SW 1271 (cell line): Measurements from ENCODE around the gene RIMKLB.
A peak's percentile ranks its signal among the peaks of the same experiment; 100 is the strongest.

ENCODE experiments used
- DNase-seq, 2 experiments: peaks; one replicate each; lab custom pipeline; 2025; lab: John Stamatoyannopoulos, UW

The RIMKLB gene

GRCh38 chr12:8697476-8698131, at the start of gene RIMKLB:
TSS of gene RIMKLB (plus strand) at chr12:8697991. CDS start at chr12:8713867, 15,876 bp downstream.
- DNase-seq, result peak; percentile 78 to 87

GRCh38 chr12:8648576-8649205, 49.1 kb upstream of the RIMKLB start:
- DNase-seq, result no peak

GRCh38 chr12:8655421-8655820, 42.4 kb upstream of the RIMKLB start:
- no peak for DNase-seq

- no peak for DNase-seq
Measured at GRCh38 chr12:8658346-8658745, 39.4 kb upstream of the RIMKLB start.

GRCh38 chr12:8661016-8661415, 36.8 kb upstream of the RIMKLB start:
- no peak for DNase-seq

- no peak for DNase-seq
Measured at GRCh38 chr12:8661751-8662150, 36.0 kb upstream of the RIMKLB start.

GRCh38 chr12:8662593-8662992, 35.2 kb upstream of the RIMKLB start, which contains the start of gene MFAP5:
TSS of gene MFAP5 (minus strand) at chr12:8662826. CDS start at chr12:8662104, 722 bp downstream.
- no peak for DNase-seq

- DNase-seq, result no peak
Measured at GRCh38 chr12:8664228-8664913, 33.4 kb upstream of the RIMKLB start.

- no peak for DNase-seq
Measured at GRCh38 chr12:8665759-8666158, 32.0 kb upstream of the RIMKLB start.

GRCh38 chr12:8667270-8667669, 30.5 kb upstream of the RIMKLB start:
- DNase-seq, result no peak

- no peak for DNase-seq
Measured at GRCh38 chr12:8668441-8668840, 29.4 kb upstream of the RIMKLB start.

- no peak for DNase-seq
Measured at GRCh38 chr12:8672381-8672780, 25.4 kb upstream of the RIMKLB start.

- DNase-seq, result no peak
Measured at GRCh38 chr12:8675591-8676036, 22.2 kb upstream of the RIMKLB start.

GRCh38 chr12:8676651-8677050, 21.1 kb upstream of the RIMKLB start:
- no peak for DNase-seq

GRCh38 chr12:8677362-8677761, 20.4 kb upstream of the RIMKLB start:
- DNase-seq, result no peak

- no peak for DNase-seq
Measured at GRCh38 chr12:8678661-8679111, 19.1 kb upstream of the RIMKLB start.

GRCh38 chr12:8680533-8680932, 17.3 kb upstream of the RIMKLB start:
- no peak for DNase-seq

- DNase-seq, result no peak
Measured at GRCh38 chr12:8681129-8681884, 16.5 kb upstream of the RIMKLB start.

GRCh38 chr12:8685051-8685450, 12.7 kb upstream of the RIMKLB start:
- DNase-seq, result no peak

GRCh38 chr12:8687846-8688601, 9.8 kb upstream of the RIMKLB start:
- peak in 1 of 2 experiments; percentile 69 for DNase-seq

- no peak for DNase-seq
Measured at GRCh38 chr12:8689681-8690080, 8.1 kb upstream of the RIMKLB start.
